Neural cell (in vitro differentiated cells): ENCODE results near the gene SLC26A4. TPM values are rescaled to one million over a fixed set of nuclear protein-coding genes. Genes with fewer than 3 reads are reported as not detected.

Experiments
- H2AFZ ChIP-seq: fragments of 200-600, 300-800 bp; sonication (generic), shearing (Covaris generic); 2 replicates; pipeline ENCODE4 v1.6.0; 2014; ENCODE audit warnings: low read depth, mild to moderate bottlenecking, antibody characterized with exemption, low read length, moderate library complexity
- H3F3A ChIP-seq: fragments of 200-600 bp; shearing (Covaris generic); 2 replicates; pipeline ENCODE4 v1.6.1; 2016; ENCODE audit warnings: mild to moderate bottlenecking, moderate library complexity, mixed read lengths, antibody characterized with exemption, low read length; ENCODE audit not compliant: insufficient read depth, poor library complexity, severe bottlenecking
- H3K27ac ChIP-seq: fragments of 200-600, 300-800 bp; sonication (generic), shearing (Covaris generic); 2 replicates; pipeline ENCODE4 v1.5.1; 2014; ENCODE audit warnings: mild to moderate bottlenecking, low read length, moderate library complexity
- H3K27me3 ChIP-seq: fragments of 300-800, 200-600 bp; sonication (generic), shearing (Covaris generic); 2 replicates; pipeline ENCODE4 v1.6.0; 2014; ENCODE audit warnings: mild to moderate bottlenecking, low read depth, low read length, moderate library complexity; ENCODE audit not compliant: insufficient read depth
- H3K36me3 ChIP-seq: fragments of 300-800, 200-600 bp; sonication (generic), shearing (Covaris generic); 2 replicates; pipeline ENCODE4 v1.5.1; 2014; ENCODE audit warnings: mild to moderate bottlenecking, antibody characterized with exemption, low read length, moderate library complexity; ENCODE audit not compliant: insufficient read depth
- H3K4me2 ChIP-seq: fragments of 300-800, 200-600 bp; sonication (generic), shearing (Covaris generic); 2 replicates; pipeline ENCODE4 v1.6.0; 2014; ENCODE audit warnings: mild to moderate bottlenecking, low read length
- H3K4me3 ChIP-seq: fragments of 300-800, 200-600 bp; sonication (generic), shearing (Covaris generic); 2 replicates; pipeline ENCODE4 v1.5.1; 2014; ENCODE audit warnings: mild to moderate bottlenecking, low read length, moderate library complexity
- H3K79me2 ChIP-seq: fragments of 200-600 bp; shearing (Covaris generic); replicated peaks from 2 replicates; pipeline ENCODE4 v1.6.0; 2014; ENCODE audit warnings: mild to moderate bottlenecking, low read length, moderate library complexity; ENCODE audit not compliant: insufficient read depth
- H3K9ac ChIP-seq: fragments of 300-800, 200-600 bp; sonication (generic), shearing (Covaris generic); 2 replicates; pipeline ENCODE4 v1.6.1; 2016; ENCODE audit warnings: mild to moderate bottlenecking, low read length, mixed read lengths
- H3K9me2 ChIP-seq: fragments of 200-600 bp; shearing (Covaris generic); 2 replicates; pipeline ENCODE4 v1.6.1; 2016; ENCODE audit warnings: mild to moderate bottlenecking, low read length, mixed read lengths; ENCODE audit not compliant: insufficient read depth
- H3K9me3 ChIP-seq: fragments of 200-600, 300-800 bp; sonication (generic), shearing (Covaris generic); 2 replicates; pipeline ENCODE4 v1.6.1; 2016; ENCODE audit warnings: mild to moderate bottlenecking, mixed run types, low read length, moderate library complexity, mixed read lengths
- H4K20me1 ChIP-seq: fragments of 200-600 bp; shearing (Covaris generic); 2 replicates; pipeline ENCODE4 v1.6.1; 2016; ENCODE audit warnings: mild to moderate bottlenecking, mixed run types; ENCODE audit not compliant: insufficient read depth
- CTCF ChIP-seq: fragments of 450-650 bp; IDR thresholded peaks from 2 replicates; pipeline ENCODE4 v1.5.1; 2014; ENCODE audit warnings: antibody characterized with exemption, mild to moderate bottlenecking, moderate library complexity; ENCODE audit not compliant: poor library complexity, severe bottlenecking
- EP300 ChIP-seq: fragments of 450-650 bp; conservative IDR thresholded peaks from 2 replicates; pipeline ENCODE4 v1.6.1; 2014; ENCODE audit warnings: antibody characterized with exemption, mild to moderate bottlenecking, moderate library complexity; ENCODE audit not compliant: poor library complexity, severe bottlenecking
- EZH2 ChIP-seq: fragments of 200-600, 300-800 bp; shearing (Covaris generic), sonication (generic); IDR thresholded peaks from 2 replicates; pipeline ENCODE4 v1.6.1; 2014; ENCODE audit warnings: antibody characterized with exemption, low read length, borderline replicate concordance, mild to moderate bottlenecking; ENCODE audit not compliant: insufficient read depth, poor library complexity, severe bottlenecking
- MXI1 ChIP-seq: fragments of 450-650 bp; conservative IDR thresholded peaks from 2 replicates; pipeline ENCODE4 v1.6.1; 2014; ENCODE audit warnings: antibody characterized with exemption, mild to moderate bottlenecking; ENCODE audit not compliant: poor library complexity, severe bottlenecking
- POLR2AphosphoS5 ChIP-seq: IDR thresholded peaks from 2 replicates; pipeline ENCODE4 v1.6.1; 2012
- RAD21 ChIP-seq: fragments of 450-650 bp; conservative IDR thresholded peaks from 2 replicates; pipeline ENCODE4 v1.6.1; 2014; ENCODE audit warnings: antibody characterized with exemption, mild to moderate bottlenecking, moderate library complexity
- REST ChIP-seq: IDR thresholded peaks from 2 replicates; pipeline ENCODE4 v1.6.1; 2012; ENCODE audit warnings: borderline replicate concordance
- SMC3 ChIP-seq: fragments of 450-650 bp; conservative IDR thresholded peaks from 2 replicates; pipeline ENCODE4 v1.6.1; 2014; ENCODE audit warnings: antibody characterized with exemption, mild to moderate bottlenecking, moderate library complexity; ENCODE audit not compliant: poor library complexity
- TAF1 ChIP-seq: IDR thresholded peaks from 2 replicates; pipeline ENCODE4 v1.6.1; 2012; ENCODE audit warnings: low read depth
- polyA plus RNA-seq: library from polyadenylated mRNA; depleted of rRNA; stranded (reverse); fragments of >200 nt; gene quantifications from 2 replicates; pipeline ENCODE4 v1.2.3, GENCODE V29; 2014

The SLC26A4 gene
- polyA plus RNA-seq, 1 donor from 2014 or later = not detected

- Histone ChIP-seq H3K27me3 (peaks cover 59% of the 10 kb centered on the region), H3K4me2 (no peak overlapping the region), H3K9me2 (no peaks in the 10 kb centered on the region), H4K20me1 (no peaks in the 10 kb centered on the region), H3K9me3 (no peaks in the 10 kb centered on the region), H3F3A (no peaks in the 10 kb centered on the region), H3K36me3 (no peaks in the 10 kb centered on the region), H3K27ac (no peak overlapping the region), H3K9ac (no peak overlapping the region), H3K4me3 (no peak overlapping the region), H2AFZ (no peak overlapping the region), H3K79me2 (no peaks in the 10 kb centered on the region)
- TF ChIP-seq TAF1 = no peak
- TF ChIP-seq REST = no peak
- TF ChIP-seq MXI1 = no peak
- no peak for TF ChIP-seq EP300
- TF ChIP-seq CTCF = no peak
- no peak for TF ChIP-seq SMC3
- no peak for TF ChIP-seq EZH2
- no peak for TF ChIP-seq RAD21
- TF ChIP-seq POLR2AphosphoS5 = no peak
These were observed 2.2 kb upstream of the SLC26A4 start for GRCh38 chr7:107658467-107658866.

- H3K4me2 ChIP-seq = no peak overlapping the region
- no peaks in the 10 kb centered on the region for H3K9me2 ChIP-seq
- peaks cover 60% of the 10 kb centered on the region for H3K27me3 ChIP-seq
- no peaks in the 10 kb centered on the region for H3K36me3 ChIP-seq
- H3K79me2 ChIP-seq = no peaks in the 10 kb centered on the region
- H3K27ac ChIP-seq = no peak overlapping the region
- no peaks in the 10 kb centered on the region for H3F3A ChIP-seq
- no peak overlapping the region for H3K9ac ChIP-seq
- no peaks in the 10 kb centered on the region for H3K9me3 ChIP-seq
- no peak overlapping the region for H2AFZ ChIP-seq
- no peak for TF ChIP-seq EP300
- no peak for TF ChIP-seq POLR2AphosphoS5
- no peak for TF ChIP-seq EZH2
- TF ChIP-seq REST = no peak
- TF ChIP-seq MXI1 = no peak
- TF ChIP-seq RAD21 = no peak
- no peak for TF ChIP-seq SMC3
- TF ChIP-seq TAF1 = no peak
- TF ChIP-seq CTCF = no peak
- no peak overlapping the region for H3K4me3 ChIP-seq
- H4K20me1 ChIP-seq = no peaks in the 10 kb centered on the region
These were observed 962 bp upstream of the SLC26A4 start for GRCh38 chr7:107659666-107660065.
